ENCODE results near the gene TMSB4X.
"Not testable (repeated sequence)": the region's sequence is repeated elsewhere in the genome, so short reads cannot be mapped to it uniquely, and the experiment has no call there.

The TMSB4X gene

GRCh38 chrX:12974305-12974795 lies 560 bp upstream of the TMSB4X start:
- Histone ChIP-seq H2BK120ac (ENCODE audit: low read depth, low read length) (peak overlapping the region; percentile 62), H2BK5ac (ENCODE audit: low read length) (no peak overlapping the region), H3K36me3 (ENCODE audit: control insufficient read depth, insufficient read depth, low read length) (no peaks in the 10 kb centered on the region), H3K56ac (ENCODE audit: low read length) (peak overlapping the region; percentile 87), H4K5ac (ENCODE audit: low read length) (no peak overlapping the region), H3K27ac (ENCODE audit: low read depth, low read length) (peak overlapping the region; percentile 66), H3K79me1 (ENCODE audit: low read length) (no peaks in the 10 kb centered on the region), H3K4me1 (ENCODE audit: control insufficient read depth, low read depth, low read length) (no peaks in the 10 kb centered on the region), H2BK15ac (replicated peaks; ENCODE audit: low read depth) (no peak overlapping the region), H2AK5ac (ENCODE audit: low read length) (no peak overlapping the region), H3K23ac (ENCODE audit: low read length) (no peak overlapping the region), H3K9ac (ENCODE audit: low read length) (peak overlapping the region; percentile 71), H3K4me2 (ENCODE audit: low read length) (peak overlapping the region; percentile 31), H3K18ac (ENCODE audit: low read length) (peak overlapping the region; percentile 92), H3K4me3 (ENCODE audit: low read length) (peak overlapping the region; percentile 16), H4K8ac (ENCODE audit: low read depth, low read length) (no peak overlapping the region), H3K4ac (ENCODE audit: low read depth, low read length) (peak overlapping the region; percentile 97), H3K79me2 (ENCODE audit: control insufficient read depth, insufficient read depth, low read length) (peaks cover 12% of the 10 kb centered on the region), H3K27me3 (ENCODE audit: insufficient read depth, low read length, poor library complexity) (no peaks in the 10 kb centered on the region)
- peak; percentile 59 for DNase-seq
- WGBS (ENCODE audit: extremely low coverage, insufficient coverage, low lambda C conversion rate): no CpG with 5 or more reads among the region's 13 CpGs

- H3K79me1 ChIP-seq (ENCODE audit: low read length): no peaks in the 10 kb centered on the region
- peak overlapping the region; percentile 80 for H3K9ac ChIP-seq (ENCODE audit: low read length)
- no peak overlapping the region for H2AK5ac ChIP-seq (ENCODE audit: low read length)
- H3K36me3 ChIP-seq (ENCODE audit: control insufficient read depth, insufficient read depth, low read length): no peaks in the 10 kb centered on the region
- H3K4ac ChIP-seq (ENCODE audit: low read depth, low read length): peak overlapping the region; percentile 20
- no peak overlapping the region for H3K4me2 ChIP-seq (ENCODE audit: low read length)
- H4K8ac ChIP-seq (ENCODE audit: low read depth, low read length): no peak overlapping the region
- H2BK15ac ChIP-seq (replicated peaks; ENCODE audit: low read depth): no peak overlapping the region
- H3K56ac ChIP-seq (ENCODE audit: low read length): peak overlapping the region; percentile 89
- H3K27ac ChIP-seq (ENCODE audit: low read depth, low read length): peak overlapping the region; percentile 95
- no peaks in the 10 kb centered on the region for H3K27me3 ChIP-seq (ENCODE audit: insufficient read depth, low read length, poor library complexity)
- H3K23ac ChIP-seq (ENCODE audit: low read length): no peak overlapping the region
- H3K79me2 ChIP-seq (ENCODE audit: control insufficient read depth, insufficient read depth, low read length): peaks cover 12% of the 10 kb centered on the region
- no peak overlapping the region for H2BK120ac ChIP-seq (ENCODE audit: low read depth, low read length)
- no peak overlapping the region for H4K5ac ChIP-seq (ENCODE audit: low read length)
- H2BK5ac ChIP-seq (ENCODE audit: low read length): no peak overlapping the region
- no peak for DNase-seq
- peak overlapping the region; percentile 95 for H3K18ac ChIP-seq (ENCODE audit: low read length)
- no peaks in the 10 kb centered on the region for H3K4me1 ChIP-seq (ENCODE audit: control insufficient read depth, low read depth, low read length)
- no CpG with 5 or more reads among the region's 26 CpGs for WGBS (ENCODE audit: extremely low coverage, insufficient coverage, low lambda C conversion rate)
- H3K4me3 ChIP-seq (ENCODE audit: low read length): peak overlapping the region; percentile 94
Measured at GRCh38 chrX:12975670-12975965, 708 bp downstream of the TMSB4X start.

GRCh38 chrX:12975991-12976558 lies 1.2 kb downstream of the TMSB4X start:
- DNase-seq: peak; percentile 52
- H3K4me3 ChIP-seq (ENCODE audit: low read length): peak overlapping the region; percentile 94
- H3K27me3 ChIP-seq (ENCODE audit: insufficient read depth, low read length, poor library complexity): no peaks in the 10 kb centered on the region
- no peaks in the 10 kb centered on the region for H3K36me3 ChIP-seq (ENCODE audit: control insufficient read depth, insufficient read depth, low read length)
- H3K23ac ChIP-seq (ENCODE audit: low read length): no peak overlapping the region
- no peak overlapping the region for H4K5ac ChIP-seq (ENCODE audit: low read length)
- peak overlapping the region; percentile 22 for H3K4ac ChIP-seq (ENCODE audit: low read depth, low read length)
- no peak overlapping the region for H3K4me2 ChIP-seq (ENCODE audit: low read length)
- peaks cover 12% of the 10 kb centered on the region for H3K79me2 ChIP-seq (ENCODE audit: control insufficient read depth, insufficient read depth, low read length)
- peak overlapping the region; percentile 28 for H4K8ac ChIP-seq (ENCODE audit: low read depth, low read length)
- H2BK5ac ChIP-seq (ENCODE audit: low read length): no peak overlapping the region
- peak overlapping the region; percentile 95 for H3K18ac ChIP-seq (ENCODE audit: low read length)
- H2AK5ac ChIP-seq (ENCODE audit: low read length): no peak overlapping the region
- no CpG with 5 or more reads among the region's 34 CpGs for WGBS (ENCODE audit: extremely low coverage, insufficient coverage, low lambda C conversion rate)
- H3K27ac ChIP-seq (ENCODE audit: low read depth, low read length): peak overlapping the region; percentile 95
- H3K9ac ChIP-seq (ENCODE audit: low read length): peak overlapping the region; percentile 80
- no peak overlapping the region for H2BK120ac ChIP-seq (ENCODE audit: low read depth, low read length)
- peak overlapping the region; percentile 89 for H3K56ac ChIP-seq (ENCODE audit: low read length)
- H3K79me1 ChIP-seq (ENCODE audit: low read length): no peaks in the 10 kb centered on the region
- H2BK15ac ChIP-seq (replicated peaks; ENCODE audit: low read depth): no peak overlapping the region
- H3K4me1 ChIP-seq (ENCODE audit: control insufficient read depth, low read depth, low read length): no peaks in the 10 kb centered on the region

GRCh38 chrX:12976819-12977732 lies 2.2 kb downstream of the TMSB4X start:
- WGBS (ENCODE audit: extremely low coverage, insufficient coverage, low lambda C conversion rate): no CpG with 5 or more reads among the region's 12 CpGs
- not testable (repeated sequence) for H4K8ac ChIP-seq (ENCODE audit: low read depth, low read length); H3K18ac ChIP-seq (ENCODE audit: low read length); H3K27me3 ChIP-seq (ENCODE audit: insufficient read depth, low read length, poor library complexity); H3K79me1 ChIP-seq (ENCODE audit: low read length); H2BK120ac ChIP-seq (ENCODE audit: low read depth, low read length); H3K36me3 ChIP-seq (ENCODE audit: control insufficient read depth, insufficient read depth, low read length); H3K4ac ChIP-seq (ENCODE audit: low read depth, low read length); H2BK15ac ChIP-seq (replicated peaks; ENCODE audit: low read depth); H2BK5ac ChIP-seq (ENCODE audit: low read length); H3K23ac ChIP-seq (ENCODE audit: low read length); H4K5ac ChIP-seq (ENCODE audit: low read length); H3K27ac ChIP-seq (ENCODE audit: low read depth, low read length); H3K4me3 ChIP-seq (ENCODE audit: low read length); H3K4me1 ChIP-seq (ENCODE audit: control insufficient read depth, low read depth, low read length); H3K4me2 ChIP-seq (ENCODE audit: low read length); H2AK5ac ChIP-seq (ENCODE audit: low read length)
- Histone ChIP-seq H3K9ac (ENCODE audit: low read length) (peak overlapping the region; percentile 66), H3K79me2 (ENCODE audit: control insufficient read depth, insufficient read depth, low read length) (peaks cover 12% of the 10 kb centered on the region), H3K56ac (ENCODE audit: low read length) (peak overlapping the region; percentile 56)
- peak; percentile 26 for DNase-seq

- H3K4me3 ChIP-seq (ENCODE audit: low read length): no peak overlapping the region
- H2BK15ac ChIP-seq (replicated peaks; ENCODE audit: low read depth): no peak overlapping the region
- H3K23ac ChIP-seq (ENCODE audit: low read length): no peak overlapping the region
- no peak overlapping the region for H2BK5ac ChIP-seq (ENCODE audit: low read length)
- H4K5ac ChIP-seq (ENCODE audit: low read length): no peak overlapping the region
- no peak overlapping the region for H3K56ac ChIP-seq (ENCODE audit: low read length)
- no peaks in the 10 kb centered on the region for H3K79me1 ChIP-seq (ENCODE audit: low read length)
- H3K4ac ChIP-seq (ENCODE audit: low read depth, low read length): no peak overlapping the region
- H2AK5ac ChIP-seq (ENCODE audit: low read length): no peak overlapping the region
- no peak overlapping the region for H3K4me2 ChIP-seq (ENCODE audit: low read length)
- H4K8ac ChIP-seq (ENCODE audit: low read depth, low read length): no peak overlapping the region
- H2BK120ac ChIP-seq (ENCODE audit: low read depth, low read length): no peak overlapping the region
- DNase-seq: peak; percentile 5
- no peaks in the 10 kb centered on the region for H3K27me3 ChIP-seq (ENCODE audit: insufficient read depth, low read length, poor library complexity)
- WGBS (ENCODE audit: extremely low coverage, insufficient coverage, low lambda C conversion rate): no CpG with 5 or more reads among the region's 9 CpGs
- peaks cover 12% of the 10 kb centered on the region for H3K79me2 ChIP-seq (ENCODE audit: control insufficient read depth, insufficient read depth, low read length)
- peak overlapping the region; percentile 11 for H3K9ac ChIP-seq (ENCODE audit: low read length)
- H3K4me1 ChIP-seq (ENCODE audit: control insufficient read depth, low read depth, low read length): no peaks in the 10 kb centered on the region
- H3K18ac ChIP-seq (ENCODE audit: low read length): no peak overlapping the region
- no peaks in the 10 kb centered on the region for H3K36me3 ChIP-seq (ENCODE audit: control insufficient read depth, insufficient read depth, low read length)
- H3K27ac ChIP-seq (ENCODE audit: low read depth, low read length): no peak overlapping the region
Measured at GRCh38 chrX:12977761-12978204, 2.9 kb downstream of the TMSB4X start.

Measured in mesendoderm (in vitro differentiated cells).